ENCODE measurements around the gene CYB5A.

The CYB5A gene

GRCh38 chr18:74230922-74231714, 60.6 kb downstream of the CYB5A start:
- H3K36me3 ChIP-seq = no peaks in the 10 kb centered on the region
- no peaks in the 10 kb centered on the region for H3K4me1 ChIP-seq (ENCODE audit: control insufficient read depth in 1 of 2, insufficient read depth in 1 of 2, low read depth in 1 of 2, low read length in 1 of 2)
- H3K9me3 ChIP-seq = no peaks in the 10 kb centered on the region
- no peaks in the 10 kb centered on the region for H3K27me3 ChIP-seq
- no peak overlapping the region for H3K4me3 ChIP-seq (ENCODE audit: low read depth in 1 of 2, low read length in 1 of 2)
- no peak for TF ChIP-seq CTCF (IDR thresholded peaks at IDR 0.05)
- no peak overlapping the region for H3K27ac ChIP-seq

GRCh38 chr18:74229891-74230290, 61.9 kb downstream of the CYB5A start:
- H3K4me1 ChIP-seq (ENCODE audit: control insufficient read depth in 1 of 2, insufficient read depth in 1 of 2, low read depth in 1 of 2, low read length in 1 of 2) = no peaks in the 10 kb centered on the region
- H3K36me3 ChIP-seq = no peaks in the 10 kb centered on the region
- no peak for TF ChIP-seq CTCF (IDR thresholded peaks at IDR 0.05)
- no peak overlapping the region for H3K27ac ChIP-seq
- H3K27me3 ChIP-seq = no peaks in the 10 kb centered on the region
- no peak overlapping the region for H3K4me3 ChIP-seq (ENCODE audit: low read depth in 1 of 2, low read length in 1 of 2)
- no peaks in the 10 kb centered on the region for H3K9me3 ChIP-seq

DNA sequence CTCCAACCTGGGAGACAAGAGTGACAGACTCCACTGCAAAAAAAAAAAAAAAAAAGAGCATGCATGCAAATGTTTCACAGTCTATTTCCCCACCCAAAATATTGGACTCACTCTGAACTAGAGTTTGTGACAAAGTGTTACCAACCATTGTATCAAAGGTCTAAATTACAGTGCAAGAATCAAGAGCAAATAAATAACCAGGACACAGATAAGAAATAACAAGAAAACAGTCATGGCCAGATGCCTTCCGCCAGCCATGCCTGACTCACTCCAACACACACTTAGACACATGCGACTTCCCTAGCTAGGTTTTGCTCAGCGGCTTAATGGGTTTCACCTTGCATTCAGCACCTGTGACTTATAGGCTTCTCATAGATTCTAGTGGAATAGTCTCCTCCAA, 62.8 kb downstream of the CYB5A start:
- Histone ChIP-seq H3K4me1 (ENCODE audit: control insufficient read depth in 1 of 2, insufficient read depth in 1 of 2, low read depth in 1 of 2, low read length in 1 of 2) (no peaks in the 10 kb centered on the region), H3K36me3 (no peaks in the 10 kb centered on the region), H3K4me3 (ENCODE audit: low read depth in 1 of 2, low read length in 1 of 2) (no peak overlapping the region), H3K9me3 (no peaks in the 10 kb centered on the region), H3K27ac (no peak overlapping the region), H3K27me3 (no peaks in the 10 kb centered on the region)
- no peak for TF ChIP-seq CTCF (IDR thresholded peaks at IDR 0.05)

- H3K4me1 ChIP-seq (ENCODE audit: control insufficient read depth in 1 of 2, insufficient read depth in 1 of 2, low read depth in 1 of 2, low read length in 1 of 2) = no peaks in the 10 kb centered on the region
- no peak overlapping the region for H3K27ac ChIP-seq
- TF ChIP-seq CTCF (IDR thresholded peaks at IDR 0.05) = no peak
- H3K4me3 ChIP-seq (ENCODE audit: low read depth in 1 of 2, low read length in 1 of 2) = no peak overlapping the region
- no peaks in the 10 kb centered on the region for H3K36me3 ChIP-seq
- no peaks in the 10 kb centered on the region for H3K9me3 ChIP-seq
- no peaks in the 10 kb centered on the region for H3K27me3 ChIP-seq
These were observed 63.5 kb downstream of the CYB5A start for GRCh38 chr18:74228312-74228711.

DNA sequence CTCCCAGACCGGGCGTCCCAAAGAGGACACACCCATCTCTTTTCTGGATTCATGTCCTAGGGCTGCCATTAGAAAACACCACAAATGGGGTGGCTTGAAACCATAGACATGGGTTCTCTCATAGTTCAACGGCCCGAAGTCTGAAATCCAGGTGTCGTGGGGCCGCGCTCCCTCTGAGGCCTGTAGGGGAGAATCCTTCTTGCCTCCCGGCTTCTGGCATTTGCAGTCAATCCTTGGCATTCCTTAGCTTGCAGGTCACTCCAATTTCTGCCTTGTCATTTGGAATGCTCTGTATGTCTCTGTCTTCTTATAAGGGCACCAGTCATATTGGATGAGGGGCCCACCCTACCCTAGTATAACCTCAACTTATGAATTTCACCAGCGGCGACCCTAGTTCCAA, 65.1 kb downstream of the CYB5A start:
- TF ChIP-seq CTCF (IDR thresholded peaks at IDR 0.05) = no peak
- Histone ChIP-seq H3K4me1 (ENCODE audit: control insufficient read depth in 1 of 2, insufficient read depth in 1 of 2, low read depth in 1 of 2, low read length in 1 of 2) (no peaks in the 10 kb centered on the region), H3K36me3 (no peaks in the 10 kb centered on the region), H3K27me3 (no peaks in the 10 kb centered on the region), H3K4me3 (ENCODE audit: low read depth in 1 of 2, low read length in 1 of 2) (no peak overlapping the region), H3K9me3 (no peaks in the 10 kb centered on the region), H3K27ac (no peak overlapping the region)
